GM03348 (cell line): ENCODE data around the gene HDAC4.
A peak's percentile ranks its signal among the peaks of the same experiment; 100 is the strongest.

ENCODE experiments used
- DNase-seq: peaks from one replicate; pipeline ENCODE4 v3.0.0; 2012; ENCODE audit warnings: low spot score

Gene HDAC4

DNA sequence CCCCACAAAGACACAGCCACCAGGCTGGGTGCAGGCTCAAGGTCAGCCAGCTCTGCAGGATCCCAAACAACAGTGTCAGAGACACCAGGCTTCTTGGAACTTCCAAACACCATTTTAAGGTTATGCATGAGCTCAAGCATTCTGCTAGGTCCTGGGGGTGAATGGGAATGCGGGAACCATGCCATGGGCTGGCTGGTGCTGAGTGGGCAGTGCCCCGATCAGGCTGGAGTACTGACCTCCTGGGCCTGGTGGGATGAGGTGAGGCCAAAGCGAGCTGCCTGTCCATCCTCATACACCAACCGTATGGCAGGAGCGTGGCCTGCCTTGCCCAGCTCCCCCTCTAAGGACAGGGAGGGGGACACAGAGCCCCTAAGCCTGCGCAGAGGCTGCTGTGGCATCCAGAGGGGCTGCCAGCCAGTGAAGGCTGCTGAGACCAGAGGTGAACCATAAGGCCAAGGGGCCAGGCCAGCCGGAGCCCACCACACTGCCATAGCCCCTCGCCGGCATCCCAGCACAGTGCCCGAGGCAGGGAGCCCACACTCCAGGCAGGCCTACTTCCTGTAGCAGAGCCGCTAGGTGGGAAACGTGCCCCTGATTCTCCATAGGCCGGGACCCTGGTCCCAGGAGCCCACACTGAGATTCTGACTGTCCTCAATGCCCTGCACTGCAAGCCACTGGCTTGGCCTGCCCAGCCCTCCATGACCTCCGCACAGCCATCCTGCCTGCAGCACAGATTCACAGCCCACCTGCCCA lies 135.0 kb downstream of the HDAC4 start:
- no peak for DNase-seq

DNA sequence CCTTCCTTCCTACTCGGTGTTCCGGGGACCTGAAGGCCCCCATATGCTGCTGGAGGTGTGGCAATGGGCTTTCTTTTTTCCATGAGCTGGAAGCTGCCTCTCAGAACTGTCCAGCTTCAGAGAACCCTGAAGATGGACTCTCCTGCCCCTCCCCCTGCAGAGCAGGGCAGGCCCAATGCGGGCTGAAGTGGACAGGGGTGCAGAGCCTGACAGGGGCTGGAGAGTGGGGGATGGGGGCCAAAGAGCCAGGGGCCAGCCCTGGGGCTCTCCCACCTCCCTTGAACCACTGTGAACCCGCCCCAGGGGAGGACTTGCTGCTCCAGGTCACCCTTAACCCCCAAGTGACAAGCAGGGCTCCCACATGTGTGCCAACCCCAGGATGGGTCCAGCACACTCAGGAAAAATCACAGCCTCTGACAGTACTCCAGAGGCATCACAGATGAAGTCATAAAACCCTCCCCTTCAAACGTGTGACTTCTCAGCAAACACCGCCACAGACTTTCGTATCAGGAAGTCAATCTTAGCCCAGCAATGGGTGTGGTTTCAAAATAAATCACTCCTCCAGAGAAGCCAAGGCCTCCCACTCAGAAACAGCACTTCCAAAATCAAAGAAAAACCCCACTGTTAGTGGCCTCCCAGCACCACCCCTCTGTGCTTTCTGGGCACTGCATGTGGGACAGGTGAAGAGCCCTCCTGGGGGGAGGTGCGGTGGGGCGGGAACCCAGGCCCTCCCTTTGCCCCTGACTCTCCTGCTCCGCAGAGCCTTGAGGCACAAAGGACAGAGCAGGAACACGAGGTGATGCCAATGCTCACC lies 135.8 kb downstream of the HDAC4 start:
- DNase-seq = peak; percentile 74

DNA sequence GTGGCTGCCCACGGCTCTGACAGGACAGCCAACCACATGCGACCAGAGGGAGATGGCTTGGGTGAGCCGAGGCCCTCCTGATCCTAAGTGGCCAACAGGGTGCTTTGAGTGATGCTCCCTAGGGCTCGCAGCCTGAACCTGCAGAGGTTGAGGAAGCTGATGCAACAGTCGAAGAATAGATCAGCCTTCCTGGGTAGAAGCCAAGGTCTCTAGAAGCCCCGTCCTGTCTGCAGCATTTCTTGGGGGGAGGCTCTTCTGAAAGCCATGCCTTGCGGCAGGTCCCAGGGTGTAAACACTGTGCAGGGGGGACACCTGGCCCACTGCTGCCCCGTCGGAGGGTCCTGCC lies 136.4 kb downstream of the HDAC4 start:
- peak; percentile 20 for DNase-seq

DNA sequence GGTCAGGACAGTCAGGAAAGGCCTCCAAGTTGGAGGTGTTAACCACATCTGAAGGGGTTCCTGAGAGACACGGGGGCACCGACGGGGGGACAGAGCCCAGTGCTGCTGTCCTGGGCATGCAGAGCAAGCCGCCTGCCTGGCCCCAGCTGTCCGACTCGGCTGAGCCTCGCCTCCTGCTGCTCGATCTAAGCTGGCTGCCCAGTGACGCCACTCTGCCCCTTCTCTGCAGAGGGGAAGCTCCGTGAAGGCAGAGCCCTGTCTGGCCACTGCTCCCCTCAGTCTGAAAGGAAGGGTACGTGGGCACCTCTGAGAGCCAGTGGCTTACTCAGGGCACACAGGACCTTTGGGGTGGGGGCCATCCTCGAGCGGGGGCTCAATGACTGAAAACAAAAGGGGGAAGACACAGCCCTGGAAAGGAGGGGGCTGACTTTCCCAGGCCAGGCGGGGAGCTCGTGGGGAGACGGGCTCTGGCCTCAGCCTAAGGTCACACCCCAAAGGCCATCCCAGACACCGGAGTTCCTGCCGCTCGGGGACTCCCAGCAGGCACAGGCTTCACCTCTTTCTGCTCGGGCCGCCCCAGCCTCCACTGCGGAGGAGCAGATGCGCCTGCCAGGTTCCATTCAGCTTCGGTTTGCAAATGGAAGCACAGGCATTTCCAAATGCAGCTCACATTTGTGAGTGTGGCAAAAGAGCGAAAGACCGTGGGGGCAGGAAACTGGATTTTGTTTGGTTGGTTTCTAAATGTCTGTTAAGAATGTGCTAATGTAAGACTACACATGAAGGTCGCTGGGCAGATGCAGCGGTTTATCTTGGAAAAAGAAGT lies 136.9 kb downstream of the HDAC4 start:
- DNase-seq = no peak

DNA sequence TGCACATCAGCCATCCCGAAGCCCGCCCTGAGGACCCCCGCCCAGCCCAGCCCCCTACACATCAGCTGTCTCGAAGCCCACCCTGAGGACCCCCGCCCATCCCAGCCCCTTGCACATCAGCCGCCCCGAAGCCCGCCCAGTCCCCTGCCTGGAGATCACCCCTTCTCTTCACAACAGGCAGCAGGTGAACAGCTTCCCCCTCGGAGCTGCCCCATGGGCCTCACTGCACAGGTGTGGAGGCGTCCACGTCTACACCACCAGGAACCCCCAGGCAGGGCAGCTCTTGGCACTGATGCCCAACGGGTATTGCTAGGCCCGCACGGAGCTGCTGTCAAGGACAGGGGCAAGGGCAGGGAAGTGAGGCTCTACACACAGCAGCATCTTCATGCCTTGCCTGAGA lies 137.6 kb downstream of the HDAC4 start:
- DNase-seq = no peak

DNA sequence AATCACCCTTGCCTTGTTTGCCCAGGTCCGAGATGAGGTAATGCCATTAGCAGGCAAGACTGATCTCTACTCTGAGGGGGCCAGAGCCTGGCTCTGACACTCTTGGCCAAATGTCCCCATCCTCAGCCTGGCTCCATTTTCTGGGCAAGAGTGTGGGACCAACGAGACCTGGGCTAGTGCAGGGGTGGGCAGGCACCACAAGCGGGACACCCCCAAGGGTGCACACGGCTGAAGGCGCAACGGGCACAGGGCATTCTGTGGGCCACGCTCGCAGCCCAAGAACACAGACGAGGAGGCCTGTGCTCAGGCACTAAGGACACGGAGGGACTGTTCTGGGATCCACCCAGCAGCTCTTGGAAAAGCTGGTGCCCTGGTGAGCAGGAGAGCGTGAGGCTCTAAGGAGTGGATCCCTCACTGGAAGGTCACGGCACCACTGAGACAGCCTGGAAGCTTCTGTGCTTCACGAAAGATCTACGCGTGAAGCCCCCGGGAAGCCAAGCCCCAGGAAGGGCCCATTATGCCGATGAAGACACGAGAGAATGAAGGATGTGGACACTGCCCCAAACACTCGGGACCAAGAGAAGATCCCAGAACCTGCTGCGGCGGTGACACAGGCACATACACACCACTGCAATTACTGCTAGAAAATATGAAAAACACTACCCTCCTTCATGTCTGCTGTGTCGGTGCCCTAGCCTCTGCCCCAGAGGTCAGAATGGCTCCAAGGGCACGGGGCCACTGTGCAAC lies 138.2 kb downstream of the HDAC4 start:
- DNase-seq = no peak

DNA sequence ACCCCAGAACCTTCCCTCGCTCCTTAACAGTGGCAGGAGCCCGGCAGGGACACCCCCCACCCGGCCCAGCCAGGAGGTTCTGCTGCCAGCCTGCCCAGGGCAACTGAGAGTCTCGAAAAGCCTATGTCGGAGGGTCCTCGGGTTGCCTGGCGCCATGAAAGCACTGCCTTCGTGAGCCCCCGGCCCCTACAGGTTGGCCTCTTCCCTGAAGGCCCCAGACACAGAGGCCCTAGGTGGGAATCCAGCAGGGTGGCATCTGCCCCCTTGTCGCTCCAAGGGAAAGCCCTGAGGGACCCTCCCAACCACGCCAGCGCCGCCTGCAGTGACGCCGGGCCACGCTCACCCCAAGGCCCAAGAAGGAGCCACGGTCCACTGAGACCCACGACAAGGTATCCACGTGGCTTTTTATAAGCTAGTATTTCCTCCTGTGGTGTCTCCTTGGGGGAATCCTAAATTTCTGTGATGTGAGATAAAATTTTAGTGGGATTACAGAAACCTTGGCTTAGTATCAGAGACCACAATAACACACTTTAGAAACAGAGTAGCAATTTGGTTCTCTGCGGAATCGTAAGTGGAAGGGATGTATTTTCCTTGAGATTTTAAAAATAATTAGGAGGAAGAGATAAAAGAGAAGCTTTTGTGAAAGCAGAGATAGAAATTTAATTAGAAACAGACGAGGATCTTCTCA lies 138.9 kb downstream of the HDAC4 start:
- no peak for DNase-seq

DNA sequence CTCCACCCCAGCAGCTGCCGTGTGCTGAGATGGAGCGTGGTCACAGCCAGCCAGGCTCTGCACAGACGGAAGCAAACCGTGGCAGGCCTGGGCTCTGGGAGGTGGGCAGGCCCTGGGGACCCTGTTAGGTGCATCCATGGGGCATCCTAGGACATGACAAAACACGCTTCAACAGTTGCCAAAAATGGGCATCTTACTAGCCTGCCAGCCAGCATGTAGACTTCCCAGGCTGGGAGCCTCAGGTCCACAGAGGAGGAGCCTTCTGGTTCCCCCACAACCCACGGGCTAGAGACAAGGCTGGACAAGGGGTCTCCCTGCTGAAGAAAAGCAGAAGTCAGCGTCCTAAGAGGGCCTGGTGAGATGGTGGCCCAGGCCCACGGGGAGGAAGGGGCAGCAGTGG lies 139.5 kb downstream of the HDAC4 start:
- no peak for DNase-seq

DNA sequence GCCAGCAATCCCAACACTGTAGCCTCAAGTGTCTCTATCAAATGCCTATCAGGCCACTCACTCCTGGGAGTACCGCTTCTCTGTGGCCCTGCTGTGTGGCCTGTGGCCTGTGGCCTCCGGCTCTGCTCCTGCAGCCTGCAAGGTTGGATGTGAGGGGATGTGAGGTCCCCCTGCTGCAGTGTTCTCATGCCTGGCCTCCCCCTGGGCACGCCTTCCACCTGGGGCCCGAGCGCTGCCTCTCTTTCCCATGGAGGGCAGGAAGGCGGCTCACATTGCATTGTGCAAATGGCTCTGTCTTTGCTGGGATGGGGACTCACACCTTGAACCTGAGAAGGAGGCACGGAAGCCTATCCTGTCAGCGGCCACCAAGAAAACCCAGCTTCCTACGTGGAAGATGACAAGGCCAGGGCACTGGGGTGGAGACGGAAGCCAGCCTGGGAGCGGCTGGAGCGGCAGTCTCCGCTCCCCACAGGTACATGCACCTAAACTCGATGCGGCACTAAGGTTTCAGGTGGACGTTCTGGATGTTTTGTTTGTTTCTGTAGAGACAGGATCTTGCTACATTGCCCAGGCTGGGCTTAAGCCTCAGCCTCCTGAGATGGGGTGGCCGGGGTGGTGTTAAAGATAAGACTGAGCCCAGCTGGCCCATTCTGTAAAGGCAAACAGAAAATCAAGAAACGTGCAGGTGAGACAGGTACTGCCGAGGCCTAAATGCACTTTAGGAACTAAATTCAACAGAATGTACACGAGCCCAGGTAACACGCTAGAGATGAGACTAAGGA lies 140.1 kb downstream of the HDAC4 start:
- DNase-seq = no peak

DNA sequence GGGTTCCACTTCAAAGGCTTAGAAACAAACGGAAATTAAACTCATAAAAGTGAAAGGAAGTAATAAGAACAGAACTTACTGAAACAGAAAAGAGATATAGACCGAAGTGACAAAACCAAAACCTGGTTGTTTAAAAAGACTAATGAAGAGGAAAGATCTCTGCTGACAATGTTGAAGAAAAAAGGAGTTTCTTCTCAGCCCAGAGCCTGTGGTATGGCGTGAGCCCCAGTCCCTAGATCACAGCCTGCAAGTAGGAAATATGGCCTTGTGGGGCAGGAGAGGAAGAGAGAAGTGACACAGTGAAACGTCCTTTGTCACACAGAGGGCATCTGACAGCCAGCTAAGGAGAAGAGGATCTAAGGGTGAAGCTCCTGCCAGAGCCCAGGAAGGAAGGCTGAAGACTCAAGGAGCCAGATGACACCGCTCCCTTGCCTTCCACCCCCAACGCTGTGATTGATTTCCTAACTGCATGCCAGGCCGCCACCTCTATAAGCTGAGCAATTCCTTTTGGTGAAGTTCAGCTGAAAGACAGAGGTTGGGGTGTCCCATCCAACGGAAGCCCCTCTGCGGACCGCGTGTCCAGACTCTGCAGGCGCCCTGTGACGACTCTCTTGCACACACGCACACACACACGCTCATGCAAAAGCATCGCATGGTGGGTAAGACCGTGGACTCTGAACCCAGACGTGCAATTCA lies 141.1 kb downstream of the HDAC4 start:
- no peak for DNase-seq

DNA sequence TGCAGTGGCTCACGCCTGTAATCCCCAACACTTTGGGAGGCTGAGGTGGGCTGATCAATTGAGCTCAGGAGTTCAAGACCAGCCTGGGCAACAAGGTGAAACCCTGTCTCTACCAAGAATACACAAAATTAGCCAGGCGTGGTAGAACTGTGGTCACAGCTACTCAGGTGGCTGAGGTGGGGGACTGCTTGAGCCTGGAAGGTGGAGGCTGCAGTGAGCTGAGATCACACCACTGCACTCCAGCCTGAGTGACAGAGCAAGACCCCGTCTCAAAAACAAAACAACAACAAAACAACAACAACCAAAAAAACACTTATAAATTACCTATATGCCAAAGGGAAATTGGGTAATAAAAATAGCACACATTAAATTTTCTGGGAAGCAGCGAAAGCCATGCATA lies 141.6 kb downstream of the HDAC4 start:
- DNase-seq = no peak

DNA sequence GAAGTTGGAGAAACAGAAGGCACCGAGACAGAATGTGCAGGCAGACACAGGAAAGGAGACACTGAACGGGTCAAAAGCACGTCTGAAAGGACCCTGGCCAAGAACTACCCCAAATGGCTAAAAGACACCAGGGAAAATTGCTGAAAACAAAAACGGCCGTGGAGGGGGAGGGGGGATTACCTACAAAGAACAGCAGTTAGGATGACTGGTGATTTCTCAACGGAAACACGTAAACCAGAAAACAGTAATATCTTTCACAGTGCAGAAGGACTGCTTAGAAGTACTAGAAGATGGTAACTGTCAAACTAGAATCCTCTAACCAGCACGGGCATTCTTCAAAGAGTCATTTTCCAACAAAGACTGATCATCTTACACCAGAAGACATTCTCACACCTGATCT lies 142.6 kb downstream of the HDAC4 start:
- DNase-seq = no peak

DNA sequence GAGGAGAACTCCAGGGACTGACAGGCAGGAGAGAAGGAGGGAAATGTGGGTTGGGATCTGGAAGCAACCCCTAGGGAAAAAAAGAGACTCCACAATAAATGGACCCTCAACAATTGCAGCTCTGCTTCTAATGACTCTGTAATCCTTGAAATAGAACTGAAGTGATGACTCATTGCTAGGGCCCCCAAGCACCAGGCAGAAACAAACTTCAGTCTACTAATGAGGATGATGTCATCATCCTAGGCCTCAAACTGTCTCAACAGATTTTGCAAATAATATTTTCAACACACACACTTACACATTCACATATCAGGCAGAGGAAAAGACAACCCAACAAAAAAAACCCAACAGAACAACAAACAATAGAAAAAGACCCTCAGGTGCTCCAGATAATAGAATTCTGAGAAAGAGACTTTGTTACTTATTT lies 143.3 kb downstream of the HDAC4 start:
- peak; percentile 77 for DNase-seq

DNA sequence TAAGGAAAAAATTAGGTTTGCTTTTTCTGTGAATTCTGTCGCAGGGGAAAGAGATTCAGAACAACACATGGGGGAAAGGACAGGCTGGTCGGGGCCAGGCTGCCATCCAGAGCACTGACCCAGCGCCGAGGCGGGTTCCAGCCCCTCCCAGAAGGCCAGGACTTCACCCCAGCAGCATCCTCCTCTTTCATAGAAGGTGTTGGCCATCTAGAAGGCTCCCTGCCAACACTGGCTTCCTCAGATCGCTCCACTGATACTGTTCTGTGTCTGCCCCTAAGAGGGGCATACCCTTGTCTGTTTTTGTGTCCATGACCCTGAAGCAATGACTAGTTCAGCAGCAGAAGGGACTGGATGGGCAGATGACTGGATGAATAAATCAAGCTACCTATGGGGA lies 144.5 kb downstream of the HDAC4 start:
- DNase-seq = no peak

DNA sequence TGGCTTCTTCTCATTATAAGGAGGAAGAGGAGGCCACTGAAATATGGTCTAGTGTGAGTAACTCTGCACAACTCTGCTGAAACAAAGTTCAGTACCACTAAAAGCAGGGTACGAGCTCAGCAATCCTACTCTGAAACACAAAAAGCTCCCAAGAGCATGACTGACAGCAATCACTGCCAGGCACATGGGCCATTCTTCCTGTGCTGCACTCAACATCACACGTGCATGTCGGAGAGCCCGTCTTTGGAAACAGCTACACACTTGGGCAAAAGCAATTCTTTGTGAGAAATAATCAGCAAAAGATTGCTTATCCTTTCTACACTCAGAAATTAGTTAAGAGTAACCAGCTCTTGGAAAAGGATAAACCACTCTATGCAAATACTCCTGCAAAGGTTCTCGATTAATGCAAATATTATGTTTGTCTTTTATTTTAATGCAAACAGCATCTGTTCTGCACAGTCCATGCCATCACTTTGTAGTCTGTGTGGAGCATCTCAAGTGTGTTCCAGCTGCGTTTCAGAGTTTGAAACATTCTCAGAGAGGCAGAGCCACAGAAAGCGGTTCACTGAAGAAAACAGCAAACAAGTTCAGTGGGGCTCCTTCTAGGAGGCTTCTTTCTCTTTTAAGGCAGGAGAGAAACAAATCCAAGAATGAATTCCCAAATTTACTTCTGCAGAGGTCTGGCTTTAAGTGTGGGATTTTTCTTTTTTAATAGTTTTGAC lies 145.0 kb downstream of the HDAC4 start:
- no peak for DNase-seq

DNA sequence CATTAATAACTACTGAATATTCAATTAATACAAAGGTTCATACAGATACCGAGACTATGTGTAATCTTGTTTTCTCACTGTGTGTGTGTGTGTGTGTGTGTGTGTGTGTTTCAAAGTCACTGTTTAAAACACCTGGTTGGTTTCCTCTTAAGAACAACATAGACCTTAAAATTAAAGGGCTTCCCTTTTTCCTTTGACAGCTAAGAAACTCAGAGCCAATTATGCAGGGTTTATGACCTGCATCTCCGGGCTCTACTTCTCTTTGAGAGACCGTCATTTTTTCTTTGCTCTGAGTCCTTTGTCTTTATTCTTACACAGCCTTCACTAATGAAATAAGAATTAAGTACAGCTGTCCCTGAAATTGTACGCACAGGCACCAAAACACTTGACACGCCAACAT lies 145.6 kb downstream of the HDAC4 start:
- no peak for DNase-seq

DNA sequence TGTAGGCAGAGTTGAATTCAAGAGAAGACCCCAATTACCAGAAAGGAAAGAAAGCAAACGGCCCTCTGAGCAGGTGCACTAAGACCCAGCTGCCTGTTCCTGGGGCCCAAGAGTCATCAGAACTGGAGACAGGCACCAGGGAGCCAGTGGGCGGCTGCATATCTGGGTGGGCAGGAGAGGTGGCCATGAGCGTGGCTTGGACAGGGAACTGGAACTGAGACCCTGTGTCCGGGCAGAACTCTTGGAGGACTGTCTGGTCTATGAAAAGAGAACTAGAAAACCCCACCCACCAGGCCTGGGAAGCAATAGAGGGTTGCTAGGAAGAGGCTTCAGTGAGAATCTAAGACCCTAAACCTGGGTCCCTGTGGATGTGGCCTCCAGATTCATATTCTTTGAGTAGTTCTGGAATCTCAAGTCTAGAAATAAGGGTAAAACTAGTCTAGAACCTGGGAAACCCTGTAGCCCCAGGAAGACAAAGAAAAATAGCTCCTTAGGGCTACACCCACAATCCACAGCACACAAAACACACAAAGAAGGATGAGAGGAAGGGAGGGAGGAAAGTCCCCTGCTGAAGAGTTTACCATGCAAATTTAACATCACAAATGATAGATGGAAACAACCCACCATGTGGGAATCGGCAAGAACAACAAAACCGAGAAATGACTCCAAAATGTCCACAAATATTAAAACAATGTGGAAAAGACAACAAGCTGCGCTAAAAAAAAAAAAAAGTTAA lies 147.0 kb downstream of the HDAC4 start:
- DNase-seq = no peak

DNA sequence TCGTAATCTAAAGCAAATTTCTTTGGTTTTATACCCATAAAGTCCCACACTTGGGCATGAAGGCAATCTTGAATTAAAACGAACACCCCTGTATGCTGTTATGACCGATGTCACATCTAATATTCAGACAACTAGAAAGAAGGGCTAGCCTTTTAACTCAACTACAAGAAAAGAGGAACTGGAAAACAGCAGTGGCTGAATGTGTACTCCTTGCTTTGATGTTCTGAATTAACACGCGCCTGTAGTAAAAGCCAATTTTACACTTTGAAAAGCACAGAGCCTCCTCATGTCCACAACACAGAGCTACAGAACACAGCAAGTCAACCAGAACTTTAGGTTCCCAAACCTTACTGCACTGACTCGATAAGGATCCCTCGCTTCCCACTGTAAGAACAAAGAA lies 147.6 kb downstream of the HDAC4 start:
- no peak for DNase-seq

DNA sequence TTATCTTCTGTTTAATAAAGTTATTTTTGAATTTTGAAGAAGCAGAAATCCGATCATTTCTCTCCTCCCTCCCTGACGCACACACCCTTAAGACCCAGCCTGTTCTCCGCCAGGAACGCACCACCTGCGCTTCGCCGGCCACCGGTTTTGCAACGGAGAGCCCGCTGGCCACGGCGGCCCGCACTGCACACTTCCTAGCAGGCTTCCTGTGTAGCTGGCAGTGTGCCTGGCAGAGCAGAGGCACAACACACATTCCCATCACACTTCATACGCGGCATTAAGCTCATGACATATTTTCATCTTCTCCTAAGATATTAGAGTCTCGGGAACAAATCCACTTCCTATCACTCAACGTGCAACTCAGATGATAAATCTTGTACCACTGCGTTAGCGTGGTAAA lies 148.0 kb downstream of the HDAC4 start:
- DNase-seq = peak; percentile 58
